ENCODE data around the gene CDON.
"Not testable (repeated sequence)": the region's sequence is repeated elsewhere in the genome, so short reads cannot be mapped to it uniquely, and the experiment has no call there.

The CDON gene

DNA sequence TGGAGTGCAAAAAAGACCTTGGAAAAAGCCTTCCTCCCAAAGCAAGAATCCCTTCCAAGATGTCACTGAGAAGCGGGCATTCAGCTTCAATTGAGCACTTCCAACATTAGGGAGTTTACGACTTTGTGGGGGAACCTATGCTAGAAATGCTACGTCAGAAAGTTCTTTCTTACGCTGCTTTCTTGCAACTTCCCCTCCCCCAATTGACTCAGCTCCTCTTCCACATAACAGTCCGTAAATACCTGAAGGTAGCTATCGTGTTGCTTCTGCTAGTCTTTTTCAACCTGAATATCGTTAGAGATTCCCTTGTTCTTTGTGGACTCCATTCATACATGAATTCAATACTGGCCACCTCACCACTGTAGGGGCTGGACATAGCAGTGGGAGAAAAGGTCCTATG lies 69.8 kb downstream of the CDON start:
- DNase-seq, result no peak

DNA sequence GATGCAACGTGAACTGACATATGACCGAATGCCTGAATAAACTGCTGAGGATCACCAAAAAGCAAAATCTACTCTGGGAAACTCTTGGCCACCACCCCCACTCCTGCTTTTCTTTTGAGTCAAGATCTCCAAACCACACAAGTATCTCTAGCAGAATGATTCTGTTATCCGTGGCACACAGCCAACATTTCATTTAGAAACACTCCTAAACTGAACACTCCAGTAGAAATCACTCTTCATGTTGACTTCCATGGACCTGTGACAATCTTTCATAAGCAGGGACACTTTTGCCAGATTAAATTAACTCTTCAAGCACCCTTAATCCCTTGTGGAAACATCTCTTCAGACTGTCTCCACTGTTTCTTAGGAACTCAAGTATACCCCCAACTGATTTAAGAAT lies 72.4 kb downstream of the CDON start:
- peak; percentile 30 for DNase-seq

DNA sequence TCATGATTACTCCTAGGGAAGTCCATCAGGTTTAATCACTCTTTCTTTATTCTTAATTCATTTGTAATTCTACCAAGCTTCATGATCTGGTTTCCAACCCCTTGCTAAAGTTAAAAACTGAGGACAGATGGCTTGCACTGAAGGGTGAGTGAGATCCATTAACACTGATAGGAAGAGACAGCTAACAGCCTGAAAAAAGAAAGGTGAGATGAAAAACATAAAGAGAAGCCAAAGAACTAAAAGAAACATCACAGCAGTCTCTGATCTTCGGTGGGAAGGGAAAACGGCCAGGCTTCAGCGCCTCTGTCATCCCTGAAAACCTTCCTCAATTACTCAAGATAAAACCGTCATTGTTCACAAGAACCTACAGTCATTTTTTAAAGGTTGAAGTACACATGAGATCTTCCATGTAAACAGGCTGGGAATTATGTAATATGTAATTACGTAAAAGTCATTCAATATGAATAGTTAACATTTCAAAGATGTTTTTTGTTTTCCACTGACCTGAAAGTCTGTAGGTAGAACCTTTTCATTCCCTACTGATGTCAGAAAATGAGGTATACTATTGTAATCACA lies 75.5 kb downstream of the CDON start:
- no peak for DNase-seq

DNA sequence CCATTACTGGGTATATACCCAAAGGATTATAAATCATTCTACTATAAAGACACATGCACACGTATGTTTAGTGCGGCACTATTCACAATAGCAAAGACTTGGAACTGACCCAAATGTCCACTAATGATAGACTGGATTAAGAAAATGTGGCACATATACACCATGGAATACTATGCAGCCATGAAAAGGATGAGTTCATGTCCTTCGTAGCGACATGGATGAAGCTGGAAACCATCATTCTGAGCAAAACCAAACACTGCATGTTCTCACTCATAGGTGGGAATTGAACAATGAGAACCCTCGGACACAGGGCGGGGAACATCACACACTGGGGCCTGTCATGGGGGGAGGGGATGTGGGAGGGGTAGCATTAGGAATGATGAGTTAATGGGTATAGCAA lies 76.7 kb downstream of the CDON start:
- DNase-seq, result not testable (repeated sequence)

DNA sequence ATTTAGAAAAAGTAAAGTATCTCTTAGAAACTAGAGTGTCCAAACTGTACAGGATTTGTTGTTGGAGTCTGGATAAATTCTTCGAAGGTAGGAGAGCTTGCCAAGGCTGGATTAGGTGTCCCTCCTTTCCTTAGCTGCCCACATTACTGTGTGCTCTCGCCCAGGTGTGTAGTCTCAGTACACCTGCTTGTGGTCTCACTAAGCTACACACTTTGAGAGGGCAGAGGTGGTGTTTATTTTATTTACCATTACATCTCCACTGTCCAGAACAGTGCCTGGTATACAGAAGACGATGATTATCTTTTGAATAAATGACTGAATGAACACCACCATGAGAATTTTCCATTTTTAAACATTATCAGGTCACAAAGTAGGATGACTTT lies 80.3 kb downstream of the CDON start:
- no peak for DNase-seq

DNA sequence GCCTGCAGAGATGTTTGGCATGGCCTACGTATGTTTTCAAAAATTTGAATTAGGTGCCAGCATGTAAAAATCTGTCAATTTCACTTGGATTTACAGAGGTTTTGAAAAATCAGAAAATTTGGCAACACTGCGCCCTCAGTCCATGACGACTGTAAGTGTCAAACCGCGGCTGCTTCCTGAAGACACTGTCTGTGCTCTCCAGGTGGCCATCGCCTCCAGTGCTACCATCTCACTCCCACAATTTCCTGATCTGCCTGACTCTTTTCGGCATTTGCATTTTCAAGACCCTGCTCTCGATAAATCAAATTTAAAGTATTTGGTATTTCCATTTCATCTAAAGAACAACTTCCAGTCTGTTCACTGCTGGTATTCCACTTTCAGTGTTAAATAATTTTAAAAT lies 82.2 kb downstream of the CDON start:
- no peak for DNase-seq

DNA sequence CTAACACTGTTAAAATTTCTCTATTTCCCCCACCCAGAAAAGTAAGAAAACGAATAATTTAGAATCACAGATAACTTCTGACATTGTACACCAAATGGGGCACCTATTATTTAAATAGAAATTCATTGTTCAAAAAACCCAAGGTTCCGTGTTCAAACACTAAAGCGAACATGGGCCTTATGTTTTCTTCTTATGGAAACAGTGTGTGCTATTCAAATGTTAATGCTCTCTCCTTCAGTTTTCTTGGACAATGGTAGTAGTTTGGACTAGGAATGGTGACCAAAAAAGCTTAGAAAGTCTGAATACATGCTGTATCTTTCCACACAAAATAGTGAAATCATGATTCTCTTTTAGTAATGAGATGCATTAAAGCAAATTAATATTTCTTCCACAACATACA lies 83.2 kb downstream of the CDON start:
- no peak for DNase-seq

DNA sequence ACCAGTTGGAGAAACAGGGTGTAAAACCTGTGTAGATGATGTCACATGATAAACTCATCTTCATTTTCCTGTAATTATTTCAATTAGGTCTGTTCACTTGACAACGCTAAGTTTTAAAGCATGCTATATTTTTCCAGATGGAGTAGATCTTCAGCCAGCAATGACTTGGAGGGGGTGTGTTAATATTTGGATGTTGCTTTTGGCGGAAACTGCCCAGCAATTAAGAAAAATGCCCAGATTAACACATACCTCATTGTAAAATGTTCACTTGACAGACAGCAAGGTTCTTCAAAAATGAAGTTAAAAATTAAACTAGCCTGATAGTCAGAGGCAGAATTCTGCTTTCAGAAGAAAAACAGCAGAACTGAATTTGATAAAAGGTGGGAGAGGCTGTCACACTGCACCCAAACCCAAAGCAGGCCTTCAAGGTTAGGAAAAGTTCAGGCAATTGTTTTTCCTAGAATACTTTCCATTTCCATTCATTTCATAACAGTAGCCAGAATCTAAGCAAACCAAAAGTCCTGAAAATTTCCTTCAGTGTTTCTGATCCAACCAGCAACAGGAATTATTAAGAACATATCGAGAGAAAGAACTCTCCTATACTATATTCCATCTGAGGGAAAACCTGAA lies 83.8 kb downstream of the CDON start:
- DNase-seq, result no peak

DNA sequence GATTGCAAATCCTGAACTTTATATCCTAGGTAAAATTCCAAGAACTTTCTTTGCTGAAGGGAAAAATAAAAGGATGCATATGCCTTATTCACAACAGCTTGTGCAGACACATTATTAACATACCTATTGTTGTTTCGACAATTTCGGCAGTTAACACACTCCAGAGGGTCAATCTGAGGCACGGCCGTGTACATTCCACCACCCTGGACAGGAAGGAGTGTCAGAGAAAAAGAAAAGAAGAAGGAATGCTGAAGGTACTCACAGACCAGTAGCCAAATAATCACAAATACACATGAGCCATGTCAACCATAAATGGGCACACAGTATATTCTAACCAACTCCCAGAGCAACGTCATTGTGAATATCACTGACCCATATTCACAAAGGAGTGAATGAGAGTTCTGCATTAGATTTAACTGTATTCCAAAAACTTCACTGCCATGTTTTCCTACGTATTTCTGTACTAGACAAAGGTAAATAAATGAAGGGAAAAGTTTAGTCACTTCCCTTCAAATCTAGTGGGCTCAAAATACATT lies 84.4 kb downstream of the CDON start:
- no peak for DNase-seq

DNA sequence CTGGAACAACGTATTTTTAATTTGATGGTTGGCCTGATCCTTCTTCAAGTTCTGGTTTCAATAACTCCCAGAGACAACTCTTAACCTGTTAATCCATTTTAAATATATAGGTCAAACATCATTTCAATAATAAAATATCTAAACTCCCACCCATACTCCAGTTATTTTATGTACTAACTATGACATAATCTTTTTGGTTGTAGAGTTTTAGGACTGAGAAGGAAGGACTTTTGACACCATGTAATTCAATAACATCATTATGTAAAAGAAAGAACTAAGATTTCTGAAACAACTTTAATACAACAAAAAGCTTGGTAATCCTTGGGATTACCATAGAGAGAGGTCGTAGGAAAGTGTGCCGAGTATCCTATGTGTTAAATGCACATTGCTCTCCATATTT lies 85.3 kb downstream of the CDON start:
- DNase-seq, result no peak

DNA sequence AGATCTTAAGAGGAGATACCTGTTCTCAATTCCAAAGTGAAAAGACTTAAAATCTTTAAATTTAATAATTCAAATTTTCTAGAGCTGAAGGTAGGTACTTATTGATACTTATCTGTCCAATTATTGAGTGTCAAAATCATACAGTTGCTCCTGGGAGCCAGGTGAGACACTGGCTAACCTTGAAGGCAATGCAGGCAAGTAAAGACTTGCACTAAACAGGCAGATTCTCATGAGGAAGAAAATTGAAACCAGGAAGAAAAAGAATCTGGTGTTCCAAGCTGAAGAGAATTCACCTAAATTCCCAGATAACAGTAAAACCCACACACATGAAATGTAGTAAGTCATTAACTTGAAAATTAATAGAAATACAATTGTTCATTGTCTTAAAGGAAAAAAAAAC lies 86.5 kb downstream of the CDON start:
- no peak for DNase-seq

DNA sequence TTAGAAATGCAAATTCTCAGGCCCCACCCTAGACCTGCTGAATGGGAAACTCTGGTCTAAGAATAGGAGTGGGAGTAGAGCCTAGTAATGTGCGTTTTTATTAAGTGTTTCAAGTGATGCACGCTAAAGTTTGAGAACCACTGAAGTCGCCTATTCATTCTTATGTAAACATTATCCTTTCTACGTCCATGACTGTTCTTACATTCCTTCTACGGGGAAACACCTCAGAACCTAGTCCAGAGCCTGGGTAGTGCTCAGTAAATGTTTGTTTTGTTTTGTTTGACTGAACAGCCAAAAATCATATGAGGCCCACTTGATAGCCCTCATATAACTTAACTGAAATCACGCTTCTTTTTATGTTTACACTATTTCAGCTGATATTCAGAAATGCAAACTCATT lies 87.0 kb downstream of the CDON start:
- DNase-seq, result no peak

DNA sequence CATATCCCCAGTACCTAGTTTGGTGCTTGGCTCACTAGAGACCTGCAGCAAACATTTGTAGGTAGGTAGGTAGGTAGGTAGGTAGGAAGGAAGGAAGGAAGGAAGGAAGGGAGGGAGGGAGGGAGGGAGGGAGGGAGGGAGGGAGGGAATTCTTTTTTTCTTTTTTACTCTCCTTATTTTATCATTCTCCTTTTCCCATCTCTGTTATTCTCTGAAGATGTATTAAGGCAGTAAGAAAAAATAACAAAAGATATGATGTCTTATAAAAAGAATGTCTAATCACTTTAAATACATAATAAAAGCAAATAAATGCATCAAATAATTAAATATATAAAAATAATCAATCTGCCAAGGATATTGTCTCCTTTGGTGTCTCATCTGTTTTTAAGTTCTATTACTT lies 88.4 kb downstream of the CDON start:
- DNase-seq, result no peak

DNA sequence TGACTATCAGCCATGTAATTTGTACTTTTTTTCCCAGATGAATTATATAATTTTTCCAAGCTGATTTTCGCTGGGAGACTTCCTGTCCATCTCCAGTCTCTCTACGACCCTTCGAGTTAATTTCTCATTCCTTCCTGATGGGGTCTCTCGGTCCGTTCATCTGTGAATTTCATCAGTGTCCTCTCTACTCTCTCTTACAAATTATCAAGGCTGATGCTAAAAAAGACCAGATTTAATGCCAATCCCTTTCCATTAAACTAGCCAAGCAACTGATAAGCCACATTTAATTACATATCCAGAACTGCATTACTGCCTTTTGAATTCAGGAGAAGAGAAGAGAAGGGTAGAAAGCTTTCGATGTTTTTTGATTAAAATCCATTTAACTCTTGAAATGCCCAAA lies 91.0 kb downstream of the CDON start:
- no peak for DNase-seq

DNA sequence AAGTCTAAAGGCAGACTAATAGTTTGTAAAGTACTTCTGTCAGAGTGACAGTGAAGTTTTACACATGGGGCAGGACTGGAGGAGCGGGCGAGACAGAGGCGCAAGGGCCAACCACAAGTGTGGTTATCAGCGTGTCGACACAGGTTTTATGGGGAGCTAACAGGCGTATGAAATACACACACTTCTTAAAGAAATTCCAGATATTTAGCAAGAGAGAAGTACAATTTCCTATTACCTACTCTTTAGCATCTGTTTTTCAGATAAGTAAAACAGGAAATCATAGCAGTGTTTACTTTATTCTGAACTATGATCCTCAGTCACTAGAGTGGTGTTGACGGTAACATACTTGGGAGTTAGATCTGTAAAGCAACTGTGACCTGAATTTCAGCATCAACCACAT lies 94.3 kb downstream of the CDON start:
- DNase-seq, result no peak

DNA sequence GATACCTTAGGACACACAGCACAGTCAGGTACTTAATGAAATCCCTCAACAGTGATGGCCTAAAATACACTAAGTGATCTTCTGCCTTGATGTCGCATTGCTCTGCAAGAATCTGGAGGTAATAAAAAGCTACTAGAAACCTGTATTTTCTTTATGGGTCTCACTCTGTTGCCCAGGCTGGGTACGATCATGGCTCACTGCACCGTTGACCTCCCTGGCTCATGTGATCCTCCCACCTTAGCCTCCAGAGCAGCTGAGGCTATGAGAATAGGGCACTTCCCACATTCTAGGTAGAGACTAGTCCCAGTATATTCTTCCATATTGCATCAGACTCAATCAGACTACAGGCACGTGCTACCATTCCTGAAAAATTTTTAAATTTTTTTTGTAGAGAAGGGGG lies 95.2 kb downstream of the CDON start:
- no peak for DNase-seq

DNA sequence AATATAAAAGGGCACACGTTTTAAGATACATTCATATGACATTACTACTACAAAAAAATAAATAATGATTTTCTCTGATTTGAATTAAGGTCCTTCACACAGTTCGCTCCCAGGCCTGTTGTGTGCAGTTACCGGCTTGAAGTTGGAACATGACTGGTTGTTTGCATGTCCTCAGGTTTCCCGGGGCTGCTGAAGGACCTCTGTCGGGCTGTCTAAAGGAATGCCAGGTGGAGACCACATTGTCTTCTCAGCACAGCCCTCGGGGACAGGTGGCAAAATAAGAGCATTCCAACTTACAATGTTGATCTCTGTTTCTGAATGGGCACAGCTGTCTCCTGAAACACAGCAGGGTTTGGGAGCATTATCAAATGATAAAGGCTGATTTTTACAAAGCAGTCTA lies 101.9 kb downstream of the CDON start:
- no peak for DNase-seq

DNA sequence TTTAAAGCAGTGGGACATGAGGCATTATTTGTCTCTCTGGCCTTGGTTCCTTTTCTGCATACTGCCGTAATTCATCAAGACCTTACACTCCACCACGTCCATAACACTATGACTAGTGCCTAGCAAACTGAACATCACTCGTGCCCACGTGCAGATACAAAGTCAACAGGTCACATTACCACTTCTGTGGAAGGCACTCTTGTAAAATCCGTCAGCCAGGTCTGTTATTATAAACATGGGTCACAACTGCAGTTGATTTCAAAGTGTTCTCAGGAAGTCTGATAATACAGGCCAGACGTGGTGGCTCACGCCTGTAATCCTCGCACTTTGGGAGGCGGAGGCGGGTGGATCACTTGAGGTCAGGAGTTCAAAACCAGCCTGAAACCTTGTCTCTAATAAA lies 102.7 kb downstream of the CDON start:
- DNase-seq, result no peak

DNA sequence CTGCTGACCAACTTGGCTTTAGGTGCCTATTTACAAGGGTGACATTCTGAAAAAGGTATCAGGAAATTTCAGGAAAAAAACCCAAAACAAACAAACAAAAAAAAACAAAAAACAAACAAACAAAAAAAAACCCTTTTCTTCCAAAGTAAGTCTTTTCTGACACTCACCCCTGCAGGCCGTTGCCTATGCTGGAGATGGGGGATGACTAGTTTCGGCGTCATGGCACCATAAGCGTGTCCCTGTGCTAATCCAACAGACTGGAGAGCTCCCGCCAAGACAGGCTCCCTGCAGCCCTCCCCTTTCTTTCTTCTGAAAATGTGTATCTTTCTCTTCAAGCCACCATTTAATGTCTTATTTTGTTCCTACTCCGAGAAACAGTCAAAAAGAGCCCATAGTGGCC lies 103.2 kb downstream of the CDON start:
- DNase-seq, result no peak

DNA sequence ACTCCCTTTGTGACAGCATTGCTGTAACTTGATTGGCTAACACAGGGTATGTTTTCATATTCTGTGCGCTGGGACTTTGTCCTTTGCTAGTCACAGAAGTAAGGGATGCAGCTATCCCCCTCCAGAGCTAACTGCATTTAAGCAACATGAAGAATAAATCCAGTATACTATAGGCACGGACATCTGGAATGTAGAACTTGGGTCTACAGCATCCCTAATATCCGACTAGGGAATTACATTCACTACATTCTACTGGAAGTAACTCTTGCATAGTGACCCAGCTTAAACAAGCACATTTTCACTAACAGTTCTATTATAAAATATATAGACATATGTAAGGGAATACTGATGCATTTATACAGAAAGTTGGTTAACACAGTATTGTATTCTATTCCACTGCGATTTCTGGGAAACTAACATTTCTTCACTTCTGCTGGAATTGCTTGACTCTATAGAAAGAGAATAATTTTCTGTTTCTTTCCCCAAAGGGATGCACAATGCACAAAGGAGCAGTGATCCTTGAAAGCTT lies 103.7 kb downstream of the CDON start:
- DNase-seq, result no peak

DNA sequence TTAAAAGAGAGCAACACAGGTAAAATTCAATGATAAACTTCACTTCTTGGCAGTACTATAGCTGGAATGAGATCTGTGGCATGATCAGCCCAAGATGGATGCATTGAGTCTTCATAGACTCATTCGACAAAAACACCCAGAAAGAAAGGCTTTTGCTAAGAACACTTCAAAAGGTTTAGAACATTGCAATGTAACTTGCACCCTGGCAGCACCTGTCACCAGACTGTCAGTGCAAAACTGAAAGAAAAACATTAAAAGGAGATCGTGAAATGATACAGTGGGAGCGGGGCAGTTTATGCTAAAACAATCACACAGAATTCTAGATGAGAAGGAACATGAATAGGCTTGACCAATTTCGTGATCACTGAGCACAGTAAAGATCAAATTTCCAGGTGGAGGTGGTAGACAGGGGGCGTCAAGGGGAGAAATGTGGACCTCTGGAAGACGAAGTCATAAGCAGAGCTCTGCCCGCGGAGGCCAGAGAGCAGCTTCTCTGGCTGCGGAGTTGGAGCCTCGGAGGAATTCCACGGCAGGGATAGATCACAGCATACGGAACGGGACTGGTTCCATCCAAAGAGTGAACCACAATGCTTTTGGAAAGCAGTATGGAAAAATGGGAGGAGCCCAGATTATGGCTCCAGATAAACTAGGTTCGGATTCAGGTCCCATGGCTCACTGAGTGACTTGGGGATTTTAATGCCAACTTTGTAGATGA lies 104.9 kb downstream of the CDON start:
- no peak for DNase-seq

DNA sequence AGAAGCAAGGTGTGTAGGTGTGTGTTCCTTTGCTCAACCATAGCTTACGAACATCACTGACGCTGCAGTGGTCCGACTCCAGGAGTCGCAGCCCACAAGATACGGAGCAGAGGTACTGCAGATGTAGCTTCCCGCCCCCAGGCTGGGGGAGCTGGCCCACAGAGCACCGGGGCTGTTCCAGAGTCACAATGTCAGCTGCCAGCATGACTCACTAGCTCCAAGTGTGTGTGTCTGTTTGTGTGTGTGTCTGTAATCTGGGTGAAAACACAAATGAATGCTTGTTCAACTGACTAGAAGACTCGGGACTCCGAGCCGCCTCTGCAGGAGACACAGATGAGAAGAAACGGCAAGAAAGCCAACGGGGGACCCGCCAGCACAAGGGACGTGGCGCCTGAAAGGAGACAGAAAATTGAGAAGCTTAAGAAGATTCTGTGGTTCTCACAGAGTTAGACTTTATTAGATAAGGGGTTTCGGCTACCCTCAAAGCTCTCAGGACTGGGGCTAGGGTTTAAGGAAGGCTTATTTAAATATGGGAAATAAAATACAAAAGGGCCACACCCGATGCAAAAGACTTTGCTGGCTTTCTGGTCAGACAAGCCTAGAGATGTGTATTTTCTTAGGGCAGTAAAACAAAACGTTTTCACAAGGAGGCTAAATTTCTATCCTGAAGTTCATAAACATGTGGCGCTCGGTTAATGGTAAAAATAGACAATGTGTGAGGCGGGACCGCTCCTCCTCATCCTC lies 106.1 kb downstream of the CDON start:
- DNase-seq, result no peak

DNA sequence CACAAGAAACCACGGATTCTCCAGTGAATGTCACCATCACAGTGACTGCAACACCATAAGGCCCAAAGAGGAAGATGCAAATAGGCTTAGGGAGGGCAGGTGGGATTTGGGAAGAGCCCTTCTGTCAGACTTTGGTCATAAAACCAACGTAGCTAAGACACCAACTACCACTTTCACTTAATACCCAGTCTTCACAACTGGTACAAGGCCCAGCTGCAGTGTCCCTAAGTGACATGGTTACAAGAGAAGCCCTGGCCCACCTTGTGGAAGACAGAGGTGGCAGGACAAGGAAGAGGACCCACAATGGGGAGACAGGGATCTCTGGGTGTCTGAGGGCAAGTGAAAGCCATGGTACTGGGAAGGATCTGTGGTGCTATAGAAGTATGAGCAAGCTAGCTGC lies 106.8 kb downstream of the CDON start:
- no peak for DNase-seq
